DND-41 (cell line): ENCODE measurements around the gene ORM1.

Experiments used
- CTCF ChIP-seq: IDR thresholded peaks from 2 replicates; pipeline ENCODE4 v1.5.1; 2012; ENCODE audit warnings: borderline replicate concordance, low read length, moderate library complexity, mild to moderate bottlenecking; ENCODE audit not compliant: poor library complexity, severe bottlenecking; ENCODE audit errors: extremely low read depth
- EZH2 ChIP-seq: IDR thresholded peaks from 3 replicates; pipeline ENCODE4 v1.6.1; 2012; ENCODE audit warnings: borderline replicate concordance, low read depth, mild to moderate bottlenecking, moderate library complexity, low read length, inconsistent platforms; ENCODE audit not compliant: severe bottlenecking

GRCh38 chr9:114276908-114277821, 45.7 kb upstream of the ORM1 start:
- TF ChIP-seq CTCF (no peak), EZH2 (no peak)
